Measurements from ENCODE around the gene NUTF2.
A peak's percentile ranks its signal among the peaks of the same experiment; 100 is the strongest.

GRCh38 chr16:67872631-67873434 is 26.1 kb downstream of the NUTF2 start, which contains the start of gene EDC4:
- no peak for TF ChIP-seq CTCF (IDR thresholded peaks at IDR 0.05)
- peak; percentile 8 to 53 for TF ChIP-seq POLR2A (IDR thresholded peaks at IDR 0.05)
- TF ChIP-seq EP300 (IDR thresholded peaks at IDR 0.05) = no peak
- peak; percentile 44 to 95 (median 74) for TF ChIP-seq POLR2AphosphoS5 (IDR thresholded peaks at IDR 0.05)
